Progenitor cell of endocrine pancreas (in vitro differentiated cells): Measurements from ENCODE around the gene ENOX2. TPM values are rescaled to one million over a fixed set of nuclear protein-coding genes. Genes with fewer than 3 reads are reported as not detected.

Experiments
- DNase-seq: peaks from one replicate; pipeline ENCODE4 v3.0.0; 2021; ENCODE audit warnings: low spot score; ENCODE audit not compliant: unreplicated experiment
- H3K27ac Mint-ChIP-seq: 2 replicates; pipeline ENCODE4 v1.8.0; 2021; ENCODE audit warnings: mild to moderate bottlenecking, moderate library complexity, mixed read lengths
- H3K27me3 Mint-ChIP-seq: 2 replicates; pipeline ENCODE4 v1.8.0; 2021; ENCODE audit warnings: mixed read lengths
- H3K36me3 Mint-ChIP-seq: 2 replicates; pipeline ENCODE4 v1.8.0; 2022; ENCODE audit warnings: mixed read lengths; ENCODE audit not compliant: insufficient read depth
- H3K4me1 Mint-ChIP-seq: 2 replicates; pipeline ENCODE4 v1.8.0; 2021; ENCODE audit warnings: low read depth, mixed read lengths
- H3K4me3 Mint-ChIP-seq: 2 replicates; pipeline ENCODE4 v1.8.0; 2021; ENCODE audit warnings: low read depth, mild to moderate bottlenecking, moderate library complexity, mixed read lengths
- H3K9me3 Mint-ChIP-seq: 2 replicates; pipeline ENCODE4 v1.8.0; 2021; ENCODE audit warnings: low read depth, mixed read lengths
- CTCF ChIP-seq: fragments of 200-600 bp; sonication (generic); IDR thresholded peaks from one replicate; pipeline ENCODE4 v1.5.0; 2021; ENCODE audit warnings: antibody characterized with exemption, mild to moderate bottlenecking; ENCODE audit not compliant: unreplicated experiment
- total RNA-seq: library from RNA; stranded (reverse); gene quantifications from 2 replicates; pipeline ENCODE4 v1.2.1, GENCODE V29; 2021

The ENOX2 gene
- total RNA-seq, 1 donor from 2014 or later, result 19.8 TPM

- H3K4me1 Mint-ChIP-seq, result no peaks in the 10 kb centered on the region
- no peak overlapping the region for H3K4me3 Mint-ChIP-seq
- no peak for TF ChIP-seq CTCF
- no peaks in the 10 kb centered on the region for H3K9me3 Mint-ChIP-seq
- no peaks in the 10 kb centered on the region for H3K36me3 Mint-ChIP-seq
- no peak overlapping the region for H3K27ac Mint-ChIP-seq
- DNase-seq, result no peak
- no peaks in the 10 kb centered on the region for H3K27me3 Mint-ChIP-seq
Observed at GRCh38 chrX:130626521-130626920, 276.5 kb downstream of the ENOX2 start.

GRCh38 chrX:130625386-130625785 is 277.6 kb downstream of the ENOX2 start:
- H3K36me3 Mint-ChIP-seq, result no peaks in the 10 kb centered on the region
- no peak overlapping the region for H3K4me3 Mint-ChIP-seq
- no peaks in the 10 kb centered on the region for H3K27me3 Mint-ChIP-seq
- H3K27ac Mint-ChIP-seq, result no peak overlapping the region
- TF ChIP-seq CTCF, result no peak
- no peaks in the 10 kb centered on the region for H3K9me3 Mint-ChIP-seq
- no peak for DNase-seq
- no peaks in the 10 kb centered on the region for H3K4me1 Mint-ChIP-seq

- no peak for DNase-seq
- H3K27me3 Mint-ChIP-seq, result no peaks in the 10 kb centered on the region
- no peaks in the 10 kb centered on the region for H3K36me3 Mint-ChIP-seq
- no peaks in the 10 kb centered on the region for H3K9me3 Mint-ChIP-seq
- H3K27ac Mint-ChIP-seq, result no peak overlapping the region
- no peak overlapping the region for H3K4me3 Mint-ChIP-seq
- no peak for TF ChIP-seq CTCF
- no peaks in the 10 kb centered on the region for H3K4me1 Mint-ChIP-seq
Observed at GRCh38 chrX:130623518-130623917, 279.5 kb downstream of the ENOX2 start.

GRCh38 chrX:130615941-130616340 is 287.1 kb downstream of the ENOX2 start:
- no peaks in the 10 kb centered on the region for H3K4me1 Mint-ChIP-seq

GRCh38 chrX:130607431-130607830 is 295.6 kb downstream of the ENOX2 start:
- DNase-seq, result no peak
- no peaks in the 10 kb centered on the region for H3K36me3 Mint-ChIP-seq
- H3K27me3 Mint-ChIP-seq, result no peaks in the 10 kb centered on the region
- H3K4me3 Mint-ChIP-seq, result no peak overlapping the region
- no peak overlapping the region for H3K27ac Mint-ChIP-seq
- peaks cover 3% of the 10 kb centered on the region for H3K4me1 Mint-ChIP-seq
- no peaks in the 10 kb centered on the region for H3K9me3 Mint-ChIP-seq
- TF ChIP-seq CTCF, result no peak

More at GRCh38 chrX:130615941-130616340, 287.1 kb downstream of the ENOX2 start:
- Mint-ChIP-seq H3K27me3 (no peaks in the 10 kb centered on the region), H3K36me3 (no peaks in the 10 kb centered on the region), H3K4me3 (no peak overlapping the region), H3K27ac (no peak overlapping the region), H3K9me3 (no peaks in the 10 kb centered on the region)
- no peak for TF ChIP-seq CTCF
- DNase-seq, result no peak
